Endothelial cell (in vitro differentiated cells): ENCODE results near the gene ZNF575. TPM values are rescaled to one million over a fixed set of nuclear protein-coding genes. Genes with fewer than 3 reads are reported as not detected.

Experiments
- DNase-seq: peaks from one replicate; pipeline ENCODE4 v3.0.0; 2021; ENCODE audit warnings: low spot score
- H3K27ac Mint-ChIP-seq: one replicate; pipeline ENCODE4 v1.8.0; 2021; ENCODE audit warnings: mixed read lengths, inconsistent platforms; ENCODE audit not compliant: unreplicated experiment
- H3K27me3 Mint-ChIP-seq: one replicate; pipeline ENCODE4 v1.8.0; 2021; ENCODE audit warnings: mild to moderate bottlenecking, moderate library complexity, mixed read lengths, inconsistent platforms; ENCODE audit not compliant: unreplicated experiment
- H3K36me3 Mint-ChIP-seq: one replicate; pipeline ENCODE4 v1.8.0; 2021; ENCODE audit warnings: mild to moderate bottlenecking, low read depth, mixed read lengths, inconsistent platforms; ENCODE audit not compliant: unreplicated experiment
- H3K4me1 Mint-ChIP-seq: one replicate; pipeline ENCODE4 v1.8.0; 2021; ENCODE audit warnings: mild to moderate bottlenecking, mixed read lengths, inconsistent platforms; ENCODE audit not compliant: unreplicated experiment
- H3K4me3 Mint-ChIP-seq: one replicate; pipeline ENCODE4 v1.8.0; 2021; ENCODE audit warnings: mild to moderate bottlenecking, mixed read lengths, inconsistent platforms; ENCODE audit not compliant: unreplicated experiment
- H3K9me3 Mint-ChIP-seq: one replicate; pipeline ENCODE4 v1.8.0; 2021; ENCODE audit warnings: mixed read lengths, inconsistent platforms; ENCODE audit not compliant: unreplicated experiment
- total RNA-seq: library from RNA; stranded (reverse); fragmentation: NEBNext Ultra II Directional; extraction: Animal tissue kit (Norgen Biotek cat#: 25700); gene quantifications from one replicate; pipeline ENCODE4 v1.2.1, GENCODE V29; 2021; ENCODE audit not compliant: unreplicated experiment
- TF ChIP-seq, protein P1 (sequence below): fragments of 200-600 bp; sonication (generic); IDR thresholded peaks from one replicate; pipeline ENCODE4 v1.5.0; 2021; ENCODE audit warnings: antibody characterized with exemption; ENCODE audit not compliant: unreplicated experiment

The ZNF575 gene
- total RNA-seq, 1 donor from 2014 or later = 2.3 TPM

DNA sequence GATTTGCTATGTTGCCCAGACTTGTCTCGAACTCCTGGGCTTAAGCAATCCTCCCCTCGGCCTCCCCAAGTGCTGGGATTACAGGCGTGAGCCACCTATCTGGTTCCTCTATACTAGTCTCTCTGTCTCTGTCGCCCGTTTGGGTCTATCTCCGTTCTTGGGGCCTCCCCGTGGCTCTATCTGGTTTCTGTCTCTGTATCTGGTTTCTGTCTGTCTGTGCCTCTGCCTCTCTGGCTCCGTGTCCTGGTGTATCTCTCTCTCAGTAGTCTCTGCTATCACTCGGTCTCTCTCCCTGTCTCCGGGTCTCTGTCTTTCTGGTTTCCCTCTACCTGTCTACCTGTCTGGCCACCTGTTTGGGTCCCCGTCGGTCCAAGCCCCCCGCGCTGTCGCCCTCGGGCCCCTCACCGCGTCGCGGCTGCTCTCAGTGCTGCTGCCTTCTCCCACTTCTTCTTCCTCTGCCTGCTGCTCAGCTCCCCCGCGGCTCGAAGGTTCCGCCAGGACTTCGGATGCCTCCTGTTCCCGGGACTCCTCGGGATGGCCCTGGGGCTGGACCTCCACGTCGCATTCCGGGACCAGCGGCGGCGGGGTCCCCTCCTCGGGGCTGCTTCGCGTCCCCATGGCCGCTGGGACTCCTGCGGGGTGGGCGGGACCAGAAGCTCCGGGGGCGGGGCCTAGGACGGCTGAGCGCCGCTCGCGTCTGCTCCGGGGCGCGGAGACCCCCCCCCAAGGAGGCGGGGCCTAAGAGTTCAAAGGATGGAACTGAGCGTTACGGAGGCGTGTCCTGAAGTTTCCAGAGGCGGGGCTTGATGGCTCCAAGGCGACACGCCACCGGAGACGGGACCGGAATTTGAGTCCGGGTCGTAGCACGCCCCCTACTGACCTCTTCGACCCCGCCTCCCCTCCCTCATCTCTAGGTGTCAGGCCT, 29.2 kb upstream of the ZNF575 start:
- Mint-ChIP-seq H3K4me3 (peak overlapping the region; percentile 90), H3K27ac (peak overlapping the region; percentile 57), H3K27me3 (peaks cover 10% of the 10 kb centered on the region), H3K9me3 (no peaks in the 10 kb centered on the region), H3K4me1 (peaks cover 19% of the 10 kb centered on the region), H3K36me3 (peaks cover 24% of the 10 kb centered on the region)
- TF ChIP-seq, protein P1, sequence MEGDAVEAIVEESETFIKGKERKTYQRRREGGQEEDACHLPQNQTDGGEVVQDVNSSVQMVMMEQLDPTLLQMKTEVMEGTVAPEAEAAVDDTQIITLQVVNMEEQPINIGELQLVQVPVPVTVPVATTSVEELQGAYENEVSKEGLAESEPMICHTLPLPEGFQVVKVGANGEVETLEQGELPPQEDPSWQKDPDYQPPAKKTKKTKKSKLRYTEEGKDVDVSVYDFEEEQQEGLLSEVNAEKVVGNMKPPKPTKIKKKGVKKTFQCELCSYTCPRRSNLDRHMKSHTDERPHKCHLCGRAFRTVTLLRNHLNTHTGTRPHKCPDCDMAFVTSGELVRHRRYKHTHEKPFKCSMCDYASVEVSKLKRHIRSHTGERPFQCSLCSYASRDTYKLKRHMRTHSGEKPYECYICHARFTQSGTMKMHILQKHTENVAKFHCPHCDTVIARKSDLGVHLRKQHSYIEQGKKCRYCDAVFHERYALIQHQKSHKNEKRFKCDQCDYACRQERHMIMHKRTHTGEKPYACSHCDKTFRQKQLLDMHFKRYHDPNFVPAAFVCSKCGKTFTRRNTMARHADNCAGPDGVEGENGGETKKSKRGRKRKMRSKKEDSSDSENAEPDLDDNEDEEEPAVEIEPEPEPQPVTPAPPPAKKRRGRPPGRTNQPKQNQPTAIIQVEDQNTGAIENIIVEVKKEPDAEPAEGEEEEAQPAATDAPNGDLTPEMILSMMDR = peak; percentile 21
- DNase-seq = peak; percentile 94

DNA sequence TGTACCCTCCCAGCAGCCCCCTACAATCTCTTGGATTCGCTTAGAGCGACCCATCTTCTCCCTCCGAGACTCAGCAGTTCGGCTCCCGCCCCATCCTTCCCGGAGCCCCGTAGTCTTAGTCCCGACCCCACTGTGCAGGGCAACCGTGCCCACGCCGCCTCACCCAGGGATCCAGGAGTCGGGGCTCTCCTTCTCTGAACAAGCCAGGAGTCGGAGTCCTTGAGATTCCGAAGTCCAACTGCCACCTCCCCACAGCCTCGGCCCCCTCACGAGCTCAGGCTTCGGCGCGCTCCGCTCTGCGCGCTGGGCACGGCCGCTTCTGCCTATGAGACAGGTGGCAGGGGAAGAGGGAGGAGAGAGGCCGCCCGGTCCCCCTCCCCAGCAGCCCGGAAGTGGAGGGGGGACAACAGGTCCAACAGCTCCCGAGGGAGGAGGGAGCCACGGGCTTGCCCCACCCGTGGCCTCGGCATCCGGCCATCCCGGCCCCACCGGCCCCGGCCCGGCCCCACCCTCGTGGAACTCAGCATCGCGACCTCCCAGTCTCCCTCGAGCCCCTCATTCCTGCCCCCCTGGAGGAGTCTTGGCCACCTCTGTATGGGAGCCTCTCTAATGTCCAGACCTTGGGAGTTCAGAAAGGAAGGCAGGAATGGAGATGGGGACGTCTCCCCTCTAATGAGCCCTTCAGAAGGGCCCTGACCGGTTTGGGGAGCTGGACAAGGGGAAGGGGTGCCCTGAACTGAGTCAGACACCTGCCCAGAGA, 28.4 kb upstream of the ZNF575 start, which contains the start of gene PHLDB3:
PHLDB3 (minus strand) TSS at position 321 of the 760 bp plus-strand sequence. CDS start 628 bp downstream, outside the sequence.
- H3K4me1 Mint-ChIP-seq = peaks cover 16% of the 10 kb centered on the region
- peaks cover 10% of the 10 kb centered on the region for H3K27me3 Mint-ChIP-seq
- H3K27ac Mint-ChIP-seq = peak within 1 kb of the TSS; percentile 57
- DNase-seq = no peak
- H3K9me3 Mint-ChIP-seq = no peaks in the 10 kb centered on the region
- TF ChIP-seq, protein P1 = no peak
- peak within 1 kb of the TSS; percentile 90 for H3K4me3 Mint-ChIP-seq
- H3K36me3 Mint-ChIP-seq = peaks cover 19% of the 10 kb centered on the region

DNA sequence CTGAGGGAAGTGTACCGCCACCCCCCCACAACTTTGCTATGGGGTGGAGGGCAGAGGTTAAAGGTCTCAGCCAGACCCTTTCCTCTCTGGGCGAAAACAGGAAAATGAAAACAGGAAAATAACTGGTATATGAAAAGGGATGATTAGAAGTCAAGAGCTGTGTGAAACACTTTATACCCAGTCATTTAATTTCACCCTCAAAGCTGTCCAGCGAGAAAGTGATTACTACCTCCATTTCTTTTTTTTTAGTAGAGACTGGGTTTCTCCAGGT, 27.9 kb upstream of the ZNF575 start:
- Mint-ChIP-seq H3K4me1 (peaks cover 16% of the 10 kb centered on the region), H3K27ac (no peak overlapping the region), H3K4me3 (peak overlapping the region; percentile 83), H3K36me3 (peaks cover 23% of the 10 kb centered on the region), H3K27me3 (peaks cover 13% of the 10 kb centered on the region), H3K9me3 (no peaks in the 10 kb centered on the region)
- no peak for DNase-seq
- TF ChIP-seq, protein P1 = no peak

DNA sequence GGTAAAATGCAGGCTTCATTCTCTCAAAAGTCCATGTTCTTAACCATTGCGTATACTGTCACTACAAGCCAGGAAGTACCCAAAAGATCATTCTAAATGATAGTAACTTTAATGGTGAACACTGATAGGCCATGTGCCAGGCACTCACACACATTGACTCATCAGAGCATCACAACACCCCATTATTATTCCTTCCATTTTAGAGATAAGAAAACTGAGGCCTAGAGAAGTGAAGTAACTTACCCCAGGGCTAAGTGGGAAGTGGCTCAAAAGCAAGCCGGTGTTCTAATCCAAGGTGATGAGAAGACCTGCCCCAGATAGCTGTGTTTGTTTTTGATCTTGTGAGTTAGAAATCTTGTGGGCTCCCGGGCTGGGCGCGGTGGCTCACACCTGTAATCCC, 27.0 kb upstream of the ZNF575 start:
- Mint-ChIP-seq H3K27ac (peak overlapping the region; percentile 52), H3K27me3 (peaks cover 13% of the 10 kb centered on the region), H3K4me3 (peak overlapping the region; percentile 62), H3K9me3 (no peaks in the 10 kb centered on the region), H3K36me3 (peaks cover 24% of the 10 kb centered on the region), H3K4me1 (peaks cover 16% of the 10 kb centered on the region)
- TF ChIP-seq, protein P1 = no peak
- DNase-seq = no peak
